HepG2 (cell line): ENCODE data around the gene OR5M11. TPM values are rescaled to one million over a fixed set of nuclear protein-coding genes. Genes with fewer than 3 reads are reported as not detected.

ENCODE experiments used
- ATAC-seq: fragments of 200-7000 bp; cut with Tn5 transposase; 3 replicates; pipeline ENCODE4 v1.9.1; 2020; ENCODE audit warnings: mild to moderate bottlenecking, moderate library complexity
- Bru-seq: library from RNA; stranded (reverse); fragments of 400-500 nt; gene quantifications from one replicate; lab custom pipeline; 2021; lab: Mats Ljungman, UMichigan
- BruChase-seq, 2 experiments: library from RNA; stranded (reverse); fragments of 400-500 nt; gene quantifications; one replicate each; lab custom pipeline; 2021; lab: Mats Ljungman, UMichigan
- BruUV-seq: library from RNA; stranded (reverse); fragments of 400-500 nt; replicated peaks from 2 replicates; lab custom pipeline; 2021; lab: Mats Ljungman, UMichigan
- CTCF ChIA-PET: fragments of 300-600 bp; formaldehyde crosslinking; extraction: SDS; loops from one replicate; lab custom pipeline; 2021; ENCODE audit warnings: low total read pairs, inconsistent platforms, low intra/inter-chr PET ratio; lab: Yijun Ruan, JAX
- POLR2A ChIA-PET: fragments of 350-600 bp; sonication (Branson Sonifier 250); formaldehyde crosslinking; loops from one replicate; lab custom pipeline; 2020; ENCODE audit warnings: antibody characterized with exemption, inconsistent platforms; lab: Yijun Ruan, JAX
- DNase-seq: peaks from one replicate; pipeline ENCODE4 v3.0.0-alpha.2; 2015; ENCODE audit warnings: low spot score
- FAIRE-seq: peaks from 3 replicates; lab custom pipeline; 2011; peaks lifted over from hg19 to GRCh38; lab: Jason Lieb, UNC
- H2AFZ ChIP-seq: one replicate; pipeline ENCODE4 v1.6.1; 2011; ENCODE audit warnings: low read length, inconsistent platforms
- H3K27ac ChIP-seq: fragments of 300-600 bp; 3 replicates; pipeline ENCODE4 v1.8.0; 2011; ENCODE audit warnings: mixed run types, mild to moderate bottlenecking, mixed read lengths, low read length, inconsistent platforms; ENCODE audit not compliant: insufficient read depth; ENCODE audit errors: extremely low read length
- H3K27me3 ChIP-seq, 2 experiments: fragments of 200-600 bp in 1 of 2; 2 replicates in 1 of 2; 3 replicates in 1 of 2; pipeline versions ENCODE4 v1.6.0 to v1.8.0; 2011; ENCODE audit warnings: low read length in 2 of 2, mild to moderate bottlenecking in 2 of 2, moderate library complexity in 2 of 2, inconsistent platforms in 1 of 2; ENCODE audit not compliant: insufficient read depth in 2 of 2, control insufficient read depth in 1 of 2
- H3K36me3 ChIP-seq, 2 experiments: fragments of 200-600 bp in 1 of 2; replicated peaks in 1 of 2; 2 replicates in 1 of 2; 3 replicates in 1 of 2; pipeline versions ENCODE4 v1.5.1 to v1.8.0; 2011; ENCODE audit warnings: low read length in 2 of 2, inconsistent platforms in 1 of 2; ENCODE audit not compliant: insufficient read depth in 2 of 2, control insufficient read depth in 1 of 2
- H3K4me1 ChIP-seq: 2 replicates; pipeline ENCODE4 v1.5.1; 2012; ENCODE audit warnings: low read length, inconsistent platforms; ENCODE audit not compliant: insufficient read depth
- H3K4me2 ChIP-seq: 2 replicates; pipeline ENCODE4 v1.6.0; 2011; ENCODE audit warnings: low read depth, low read length, inconsistent platforms
- H3K4me3 ChIP-seq, 3 experiments: fragments of 200-600 bp in 1 of 3; sonication (generic), shearing (Covaris generic) in 1 of 3; replicated peaks in 1 of 3; 2 replicates each; pipeline ENCODE4 v1.5.1; 2011 to 2016; ENCODE audit warnings: low read length in 3 of 3, inconsistent platforms in 2 of 3, low read depth in 2 of 3, mild to moderate bottlenecking in 2 of 3, control low read depth in 1 of 3, mixed read lengths in 1 of 3; ENCODE audit not compliant: insufficient read depth in 1 of 3
- H3K79me2 ChIP-seq: one replicate; pipeline ENCODE4 v1.6.1; 2011; ENCODE audit warnings: low read length, inconsistent platforms; ENCODE audit not compliant: insufficient read depth
- H3K9ac ChIP-seq: 2 replicates; pipeline ENCODE4 v1.6.0; 2011; ENCODE audit warnings: mild to moderate bottlenecking, low read depth, low read length, inconsistent platforms; ENCODE audit not compliant: insufficient read depth
- H3K9me3 ChIP-seq: 2 replicates; pipeline ENCODE4 v1.5.1; 2012; ENCODE audit warnings: mild to moderate bottlenecking, low read length
- H4K20me1 ChIP-seq: 2 replicates; pipeline ENCODE4 v1.6.0; 2011; ENCODE audit warnings: inconsistent platforms, mild to moderate bottlenecking, low read length, moderate library complexity; ENCODE audit not compliant: insufficient read depth
- KMT2B ChIP-seq: IDR thresholded peaks from 2 replicates; pipeline ENCODE4 v1.6.1; 2016; ENCODE audit warnings: missing genetic modification reagents, missing compliant biosample characterization
- MATR3 ChIP-seq: sonication (generic); formaldehyde crosslinking; IDR thresholded peaks from 2 replicates; pipeline ENCODE4 v1.4.0; 2020; ENCODE audit warnings: missing genetic modification reagents
- NFKBIZ ChIP-seq: IDR thresholded peaks from 2 replicates; pipeline ENCODE4 v1.6.1; 2018; ENCODE audit warnings: missing genetic modification reagents, missing compliant biosample characterization
- NPAS2 ChIP-seq: sonication (generic); formaldehyde crosslinking; IDR thresholded peaks from 2 replicates; pipeline ENCODE4 v1.8.0; 2022; ENCODE audit warnings: mild to moderate bottlenecking, missing genetic modification reagents, borderline replicate concordance
- NR2F2 ChIP-seq: IDR thresholded peaks from 2 replicates; pipeline ENCODE4 v1.6.1; 2012; ENCODE audit warnings: low read depth, inconsistent platforms, borderline replicate concordance
- SIN3B ChIP-seq: fragments of 150-350 bp; IDR thresholded peaks from 2 replicates; pipeline ENCODE4 v1.6.1; 2014; ENCODE audit warnings: low read length
- SRSF1 ChIP-seq: fragments of 200-400 bp; formaldehyde crosslinking; optimal IDR thresholded peaks from 2 replicates; pipeline ENCODE3; 2017; ENCODE audit warnings: mild to moderate bottlenecking, low read depth, low read length, moderate library complexity
- SRSF4 ChIP-seq: fragments of 200-400 bp; formaldehyde crosslinking; IDR thresholded peaks from one replicate; pipeline ENCODE4 v1.6.1; 2018; ENCODE audit warnings: mild to moderate bottlenecking, low read depth, low read length, moderate library complexity; ENCODE audit not compliant: poor library complexity, severe bottlenecking
- TBL1XR1 ChIP-seq: fragments of 150-350 bp; IDR thresholded peaks from 2 replicates; pipeline ENCODE4 v1.6.1; 2014; ENCODE audit warnings: borderline replicate concordance, low read length; ENCODE audit not compliant: partially characterized antibody
- TBX2 ChIP-seq: sonication (generic); formaldehyde crosslinking; IDR thresholded peaks from 2 replicates; pipeline ENCODE4 v1.5.0; 2020; ENCODE audit warnings: missing genetic modification reagents, mild to moderate bottlenecking, borderline replicate concordance
- ZNF207 ChIP-seq: fragments of 450-650 bp; IDR thresholded peaks from 2 replicates; pipeline ENCODE4 v1.6.1; 2016; ENCODE audit warnings: antibody characterized with exemption, borderline replicate concordance
- ZNF274 ChIP-seq: sonication (generic); formaldehyde crosslinking; IDR thresholded peaks from 2 replicates; pipeline ENCODE4 v1.5.1; 2020; ENCODE audit warnings: mild to moderate bottlenecking, missing genetic modification reagents
- ZNF34 ChIP-seq: sonication (generic); formaldehyde crosslinking; IDR thresholded peaks from 2 replicates; pipeline ENCODE4 v1.4.0; 2020; ENCODE audit warnings: mild to moderate bottlenecking, missing genetic modification reagents, borderline replicate concordance
- WGBS: methylation state at CpG from one replicate; pipeline ENCODE4 v1.1.6; 2017; ENCODE audit warnings: low lambda C conversion rate; 5-methylcytosine and 5-hydroxymethylcytosine counted together
- in situ Hi-C: cut with HindIII; loops from 2 replicates; pipeline ENCODE4 v1.10.0; 2017; ENCODE audit warnings: low pct_unique_long_range_greater_than_20kb; ENCODE audit not compliant: extremely low pct_ligation_motif_present
- intact Hi-C: fragments of 100-400 bp; cut with micrococcal nuclease; formaldehyde crosslinking; loops from one replicate; pipeline ENCODE4 v1.10.0; 2022; ENCODE audit not compliant: unreplicated experiment
- long read RNA-seq, 2 experiments: library from RNA in 1 of 2; library from polyadenylated mRNA in 1 of 2; stranded (forward) in 1 of 2; unstranded in 1 of 2; transcript quantifications; one replicate each; pipeline ENCODE4 v2.0.0, GENCODE V29; 2019 to 2022
- polyA minus RNA-seq, 3 experiments: library from RNA; depleted of rRNA, polyadenylated mRNA; stranded (reverse); fragments of >200 nt; gene quantifications; 2 replicates each; pipeline ENCODE4 v1.2.3, GENCODE V29; 2011; ENCODE audit warnings: low replicate concordance in 1 of 3
- polyA plus RNA-seq, 8 experiments: library from polyadenylated mRNA; depleted of rRNA in 3 of 8; stranded (reverse) in 7 of 8; unstranded in 1 of 8; fragments of >200 nt; fragmentation: Illumina TruSeq in 4 of 8; extraction: Trizol in 4 of 8; gene quantifications; 2 replicates each; pipeline versions ENCODE4 v1.2.1 to v1.2.3, GENCODE V29; 2011 to 2016; ENCODE audit warnings: low read depth in 4 of 8, missing spikeins in 1 of 8, mixed read lengths in 1 of 8; ENCODE audit not compliant: insufficient read depth in 1 of 8
- total RNA-seq, 5 experiments: library from RNA; depleted of rRNA; stranded (reverse); fragments of >200 nt; fragmentation: Illumina TruSeq; extraction: Trizol; gene quantifications; 2 replicates each; pipeline ENCODE4 v1.2.3, GENCODE V29; 2016; ENCODE audit warnings: low read depth in 1 of 5
- TF ChIP-seq, protein P1 (sequence below): sonication (generic); formaldehyde crosslinking; IDR thresholded peaks from 2 replicates; pipeline ENCODE4 v1.4.0; 2020; ENCODE audit warnings: missing genetic modification reagents; ENCODE audit errors: not compliant biosample characterization
- TF ChIP-seq, protein P2 (sequence below): sonication (generic); formaldehyde crosslinking; IDR thresholded peaks from 2 replicates; pipeline ENCODE4 v1.5.1; 2020; ENCODE audit warnings: mild to moderate bottlenecking, missing genetic modification reagents, borderline replicate concordance

The OR5M11 gene
- total RNA-seq (2016; rRNA removed; fragmentation: Illumina TruSeq; extraction: Trizol): not detected in 2 replicates
- not detected in 2 replicates for total RNA-seq (2016; cell fraction: cytosol; rRNA removed; fragmentation: Illumina TruSeq; extraction: Trizol; ENCODE audit: low read depth)
- not detected in 2 replicates for total RNA-seq (2016; cell fraction: insoluble cytoplasmic fraction; rRNA removed; fragmentation: Illumina TruSeq; extraction: Trizol)
- total RNA-seq (2016; cell fraction: membrane; rRNA removed; fragmentation: Illumina TruSeq; extraction: Trizol): not detected in 2 replicates
- total RNA-seq (2016; cell fraction: nucleus; rRNA removed; fragmentation: Illumina TruSeq; extraction: Trizol): not detected in 2 replicates
- not detected in 2 replicates for polyA plus RNA-seq (2011; rRNA removed)
- polyA plus RNA-seq (2011; cell fraction: cytosol; rRNA removed): not detected in 2 replicates
- not detected in 2 replicates for polyA plus RNA-seq (2011; cell fraction: nucleus; rRNA removed)
- not detected in 2 replicates for polyA plus RNA-seq (2012)
- not detected in 2 replicates for polyA plus RNA-seq (2016; cell fraction: cytosol; fragmentation: Illumina TruSeq; extraction: Trizol; ENCODE audit: low read depth)
- polyA plus RNA-seq (2016; cell fraction: insoluble cytoplasmic fraction; fragmentation: Illumina TruSeq; extraction: Trizol; ENCODE audit: low read depth): not detected in 2 replicates
- polyA plus RNA-seq (2016; cell fraction: membrane; fragmentation: Illumina TruSeq; extraction: Trizol; ENCODE audit: low read depth): not detected in 2 replicates
- polyA plus RNA-seq (2016; cell fraction: nucleus; fragmentation: Illumina TruSeq; extraction: Trizol; ENCODE audit: insufficient read depth, low read depth): not detected in 2 replicates
- polyA minus RNA-seq (2011; rRNA and poly(A)+ RNA removed; ENCODE audit: low replicate concordance): not detected in 2 replicates
- not detected in 2 replicates for polyA minus RNA-seq (2011; cell fraction: cytosol; rRNA and poly(A)+ RNA removed)
- polyA minus RNA-seq (2011; cell fraction: nucleus; rRNA and poly(A)+ RNA removed): not detected in 2 replicates
- not detected for Bru-seq, nascent RNA
- BruChase-seq, experiment 1, labeled RNA remaining after a 6-hour chase: not detected
- BruChase-seq, experiment 2, labeled RNA remaining after a 2-hour chase: not detected
- long read RNA-seq, experiment 1: 0 reads
- long read RNA-seq, experiment 2: 0 reads

- Histone ChIP-seq H3K9ac (no peak within 1 kb of the TSS), H3K4me1 (no peaks in the 10 kb centered on the region), H3K4me2 (no peak within 1 kb of the TSS), H3K27ac (no peak within 1 kb of the TSS), H3K27me3 (no peaks in the 10 kb centered on the region), H2AFZ (no peak within 1 kb of the TSS), H4K20me1 (no peaks in the 10 kb centered on the region), H3K36me3 (no peaks in the 10 kb centered on the region), H3K9me3 (peaks cover 12% of the 10 kb centered on the region), H3K79me2 (no peaks in the 10 kb centered on the region), H3K4me3 (no peak within 1 kb of the TSS)
- in situ Hi-C loops: no loop called here
- WGBS: 8% methylated on average over 2 of the region's 2 CpGs
- TF ChIP-seq TBL1XR1 (no peak), MATR3 (no peak), NFKBIZ (CRISPR knock-in tag) (no peak), SRSF1 (no peak), ZNF274 (no peak), SRSF4 (no peak), NR2F2 (no peak), NPAS2 (no peak), KMT2B (CRISPR knock-in tag) (no peak), ZNF34 (CRISPR knock-in tag) (no peak), SIN3B (no peak), TBX2 (CRISPR knock-in tag) (no peak), ZNF207 (no peak)
- TF ChIP-seq, protein P1, sequence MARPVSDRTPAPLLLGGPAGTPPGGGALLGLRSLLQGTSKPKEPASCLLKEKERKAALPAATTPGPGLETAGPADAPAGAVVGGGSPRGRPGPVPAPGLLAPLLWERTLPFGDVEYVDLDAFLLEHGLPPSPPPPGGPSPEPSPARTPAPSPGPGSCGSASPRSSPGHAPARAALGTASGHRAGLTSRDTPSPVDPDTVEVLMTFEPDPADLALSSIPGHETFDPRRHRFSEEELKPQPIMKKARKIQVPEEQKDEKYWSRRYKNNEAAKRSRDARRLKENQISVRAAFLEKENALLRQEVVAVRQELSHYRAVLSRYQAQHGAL (CRISPR knock-in tag): no peak
- TF ChIP-seq, protein P2, sequence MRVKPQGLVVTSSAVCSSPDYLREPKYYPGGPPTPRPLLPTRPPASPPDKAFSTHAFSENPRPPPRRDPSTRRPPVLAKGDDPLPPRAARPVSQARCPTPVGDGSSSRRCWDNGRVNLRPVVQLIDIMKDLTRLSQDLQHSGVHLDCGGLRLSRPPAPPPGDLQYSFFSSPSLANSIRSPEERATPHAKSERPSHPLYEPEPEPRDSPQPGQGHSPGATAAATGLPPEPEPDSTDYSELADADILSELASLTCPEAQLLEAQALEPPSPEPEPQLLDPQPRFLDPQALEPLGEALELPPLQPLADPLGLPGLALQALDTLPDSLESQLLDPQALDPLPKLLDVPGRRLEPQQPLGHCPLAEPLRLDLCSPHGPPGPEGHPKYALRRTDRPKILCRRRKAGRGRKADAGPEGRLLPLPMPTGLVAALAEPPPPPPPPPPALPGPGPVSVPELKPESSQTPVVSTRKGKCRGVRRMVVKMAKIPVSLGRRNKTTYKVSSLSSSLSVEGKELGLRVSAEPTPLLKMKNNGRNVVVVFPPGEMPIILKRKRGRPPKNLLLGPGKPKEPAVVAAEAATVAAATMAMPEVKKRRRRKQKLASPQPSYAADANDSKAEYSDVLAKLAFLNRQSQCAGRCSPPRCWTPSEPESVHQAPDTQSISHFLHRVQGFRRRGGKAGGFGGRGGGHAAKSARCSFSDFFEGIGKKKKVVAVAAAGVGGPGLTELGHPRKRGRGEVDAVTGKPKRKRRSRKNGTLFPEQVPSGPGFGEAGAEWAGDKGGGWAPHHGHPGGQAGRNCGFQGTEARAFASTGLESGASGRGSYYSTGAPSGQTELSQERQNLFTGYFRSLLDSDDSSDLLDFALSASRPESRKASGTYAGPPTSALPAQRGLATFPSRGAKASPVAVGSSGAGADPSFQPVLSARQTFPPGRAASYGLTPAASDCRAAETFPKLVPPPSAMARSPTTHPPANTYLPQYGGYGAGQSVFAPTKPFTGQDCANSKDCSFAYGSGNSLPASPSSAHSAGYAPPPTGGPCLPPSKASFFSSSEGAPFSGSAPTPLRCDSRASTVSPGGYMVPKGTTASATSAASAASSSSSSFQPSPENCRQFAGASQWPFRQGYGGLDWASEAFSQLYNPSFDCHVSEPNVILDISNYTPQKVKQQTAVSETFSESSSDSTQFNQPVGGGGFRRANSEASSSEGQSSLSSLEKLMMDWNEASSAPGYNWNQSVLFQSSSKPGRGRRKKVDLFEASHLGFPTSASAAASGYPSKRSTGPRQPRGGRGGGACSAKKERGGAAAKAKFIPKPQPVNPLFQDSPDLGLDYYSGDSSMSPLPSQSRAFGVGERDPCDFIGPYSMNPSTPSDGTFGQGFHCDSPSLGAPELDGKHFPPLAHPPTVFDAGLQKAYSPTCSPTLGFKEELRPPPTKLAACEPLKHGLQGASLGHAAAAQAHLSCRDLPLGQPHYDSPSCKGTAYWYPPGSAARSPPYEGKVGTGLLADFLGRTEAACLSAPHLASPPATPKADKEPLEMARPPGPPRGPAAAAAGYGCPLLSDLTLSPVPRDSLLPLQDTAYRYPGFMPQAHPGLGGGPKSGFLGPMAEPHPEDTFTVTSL: no peak
- ChIA-PET POLR2A (no interaction called here), CTCF (no interaction called here)
- BruUV-seq: no TSS peak
- intact Hi-C loops: no loop called here
- DNase-seq (no peak), FAIRE-seq (no peak), ATAC-seq (no peak)
These were observed at the start of gene OR5M11 for GRCh38 chr11:56543157-56543556. OR5M11 (minus strand) TSS chr11:56543257; CDS start chr11:56543257, 0 bp downstream.
